ENCODE results near the gene CCDC198. TPM values are rescaled to one million over a fixed set of nuclear protein-coding genes. Genes with fewer than 3 reads are reported as not detected.

Gene CCDC198
- polyA plus RNA-seq, 1 donor (not counting 4 experiments of a cell fraction or from before 2014, with no cell fraction given), result not detected

DNA sequence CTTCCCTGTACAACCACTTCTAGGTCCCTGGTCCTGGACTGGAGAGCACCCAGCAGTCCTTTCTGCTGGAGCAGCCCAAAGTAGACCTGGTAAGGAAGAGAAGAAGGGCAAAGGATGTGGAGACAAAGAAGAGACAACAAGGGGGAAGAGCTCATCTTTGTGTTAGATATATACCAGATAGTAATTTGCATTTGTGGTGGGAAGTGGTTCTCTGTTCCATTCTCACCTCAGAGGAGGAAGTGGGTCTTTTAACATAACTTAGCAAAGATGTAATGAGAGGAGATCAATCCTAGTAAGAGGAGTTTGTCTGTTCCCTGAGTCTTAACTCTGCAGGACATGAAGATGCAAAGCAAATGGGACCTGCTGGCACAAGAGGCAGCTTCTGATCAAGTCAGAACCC is 8.0 kb downstream of the CCDC198 start:
- Histone ChIP-seq H3K27me3 (ENCODE audit: control insufficient read depth, extremely low read depth, insufficient read depth, low read length) (peaks cover 2% of the 10 kb centered on the region), H3K9ac (ENCODE audit: control insufficient read depth, extremely low read depth, insufficient read depth, low read length) (no peak overlapping the region), H3K79me2 (ENCODE audit: control insufficient read depth, insufficient read depth, low read length) (no peaks in the 10 kb centered on the region), H3K9me3 (ENCODE audit: control insufficient read depth, low read depth, low read length) (no peaks in the 10 kb centered on the region), H3K27ac (ENCODE audit: control insufficient read depth, insufficient read depth, low read length) (no peak overlapping the region), H2AFZ (ENCODE audit: control insufficient read depth, low read length) (no peak overlapping the region), H4K20me1 (ENCODE audit: control insufficient read depth, extremely low read depth, insufficient read depth, low read length) (no peaks in the 10 kb centered on the region), H3K4me1 (ENCODE audit: control insufficient read depth, extremely low read depth, insufficient read depth, low read length) (no peaks in the 10 kb centered on the region), H3K4me3 (ENCODE audit: control insufficient read depth in 2 of 3, extremely low read depth in 1 of 3, insufficient read depth in 2 of 3, low read depth in 1 of 3, low read length in 3 of 3) (no peak overlapping the region), H3K4me2 (ENCODE audit: control insufficient read depth, extremely low read depth, insufficient read depth, low read depth, low read length) (no peak overlapping the region), H3K9me1 (ENCODE audit: control insufficient read depth, extremely low read depth, insufficient read depth, low read length) (no peaks in the 10 kb centered on the region), H3K36me3 (ENCODE audit: control insufficient read depth in 2 of 2, extremely low read depth in 1 of 2, insufficient read depth in 2 of 2, low read length in 2 of 2) (no peaks in the 10 kb centered on the region)
- dilution Hi-C loops (cut with MboI; ENCODE audit: extremely low pct_ligation_motif_present, low sequenced_read_pairs), result no loop called here
- no peak for TF ChIP-seq EZH2 (IDR thresholded peaks at IDR 0.05; ENCODE audit: low read length)
- TF ChIP-seq, protein P1, sequence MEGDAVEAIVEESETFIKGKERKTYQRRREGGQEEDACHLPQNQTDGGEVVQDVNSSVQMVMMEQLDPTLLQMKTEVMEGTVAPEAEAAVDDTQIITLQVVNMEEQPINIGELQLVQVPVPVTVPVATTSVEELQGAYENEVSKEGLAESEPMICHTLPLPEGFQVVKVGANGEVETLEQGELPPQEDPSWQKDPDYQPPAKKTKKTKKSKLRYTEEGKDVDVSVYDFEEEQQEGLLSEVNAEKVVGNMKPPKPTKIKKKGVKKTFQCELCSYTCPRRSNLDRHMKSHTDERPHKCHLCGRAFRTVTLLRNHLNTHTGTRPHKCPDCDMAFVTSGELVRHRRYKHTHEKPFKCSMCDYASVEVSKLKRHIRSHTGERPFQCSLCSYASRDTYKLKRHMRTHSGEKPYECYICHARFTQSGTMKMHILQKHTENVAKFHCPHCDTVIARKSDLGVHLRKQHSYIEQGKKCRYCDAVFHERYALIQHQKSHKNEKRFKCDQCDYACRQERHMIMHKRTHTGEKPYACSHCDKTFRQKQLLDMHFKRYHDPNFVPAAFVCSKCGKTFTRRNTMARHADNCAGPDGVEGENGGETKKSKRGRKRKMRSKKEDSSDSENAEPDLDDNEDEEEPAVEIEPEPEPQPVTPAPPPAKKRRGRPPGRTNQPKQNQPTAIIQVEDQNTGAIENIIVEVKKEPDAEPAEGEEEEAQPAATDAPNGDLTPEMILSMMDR (optimal IDR thresholded peaks at IDR 0.05 in 1 of 3, IDR thresholded peaks at IDR 0.05 in 1 of 3, conservative IDR thresholded peaks at IDR 0.05 in 1 of 3; ENCODE audit: extremely low read depth in 1 of 3, insufficient read depth in 2 of 3, low read length in 3 of 3), result no peak
- no peak for DNase-seq (ENCODE audit: low read depth, low spot score)
- no peak for FAIRE-seq

- no peaks in the 10 kb centered on the region for H3K9me1 ChIP-seq (ENCODE audit: control insufficient read depth, extremely low read depth, insufficient read depth, low read length)
- DNase-seq (ENCODE audit: low read depth, low spot score) (no peak), FAIRE-seq (no peak)
- H3K4me3 ChIP-seq (ENCODE audit: control insufficient read depth in 2 of 3, extremely low read depth in 1 of 3, insufficient read depth in 2 of 3, low read depth in 1 of 3, low read length in 3 of 3), result no peak overlapping the region
- no peak for TF ChIP-seq EZH2 (IDR thresholded peaks at IDR 0.05; ENCODE audit: low read length)
- TF ChIP-seq, protein P1 (optimal IDR thresholded peaks at IDR 0.05 in 1 of 3, IDR thresholded peaks at IDR 0.05 in 1 of 3, conservative IDR thresholded peaks at IDR 0.05 in 1 of 3; ENCODE audit: extremely low read depth in 1 of 3, insufficient read depth in 2 of 3, low read length in 3 of 3), result no peak
- H3K4me2 ChIP-seq (ENCODE audit: control insufficient read depth, extremely low read depth, insufficient read depth, low read depth, low read length), result no peak overlapping the region
- peaks cover 2% of the 10 kb centered on the region for H3K27me3 ChIP-seq (ENCODE audit: control insufficient read depth, extremely low read depth, insufficient read depth, low read length)
- no peaks in the 10 kb centered on the region for H3K9me3 ChIP-seq (ENCODE audit: control insufficient read depth, low read depth, low read length)
- H3K9ac ChIP-seq (ENCODE audit: control insufficient read depth, extremely low read depth, insufficient read depth, low read length), result no peak overlapping the region
- H3K4me1 ChIP-seq (ENCODE audit: control insufficient read depth, extremely low read depth, insufficient read depth, low read length), result no peaks in the 10 kb centered on the region
- no peak overlapping the region for H2AFZ ChIP-seq (ENCODE audit: control insufficient read depth, low read length)
- H3K27ac ChIP-seq (ENCODE audit: control insufficient read depth, insufficient read depth, low read length), result no peak overlapping the region
- dilution Hi-C loops (cut with MboI; ENCODE audit: extremely low pct_ligation_motif_present, low sequenced_read_pairs), result no loop called here
- H4K20me1 ChIP-seq (ENCODE audit: control insufficient read depth, extremely low read depth, insufficient read depth, low read length), result no peaks in the 10 kb centered on the region
- H3K36me3 ChIP-seq (ENCODE audit: control insufficient read depth in 2 of 2, extremely low read depth in 1 of 2, insufficient read depth in 2 of 2, low read length in 2 of 2), result no peaks in the 10 kb centered on the region
- H3K79me2 ChIP-seq (ENCODE audit: control insufficient read depth, insufficient read depth, low read length), result no peaks in the 10 kb centered on the region
These were observed 11.5 kb downstream of the CCDC198 start for GRCh38 chr14:57482120-57482519.
